ENCODE measurements around the gene GHR. TPM values are rescaled to one million over a fixed set of nuclear protein-coding genes. Genes with fewer than 3 reads are reported as not detected.

The GHR gene
- polyA plus RNA-seq, 1 donor (not counting 4 experiments of a cell fraction or from before 2014, with no cell fraction given): 1.8 TPM

GRCh38 chr5:42595597-42595996, 172.4 kb downstream of the GHR start:
- H3K79me2 ChIP-seq (ENCODE audit: control insufficient read depth, insufficient read depth, low read length): no peaks in the 10 kb centered on the region

DNA sequence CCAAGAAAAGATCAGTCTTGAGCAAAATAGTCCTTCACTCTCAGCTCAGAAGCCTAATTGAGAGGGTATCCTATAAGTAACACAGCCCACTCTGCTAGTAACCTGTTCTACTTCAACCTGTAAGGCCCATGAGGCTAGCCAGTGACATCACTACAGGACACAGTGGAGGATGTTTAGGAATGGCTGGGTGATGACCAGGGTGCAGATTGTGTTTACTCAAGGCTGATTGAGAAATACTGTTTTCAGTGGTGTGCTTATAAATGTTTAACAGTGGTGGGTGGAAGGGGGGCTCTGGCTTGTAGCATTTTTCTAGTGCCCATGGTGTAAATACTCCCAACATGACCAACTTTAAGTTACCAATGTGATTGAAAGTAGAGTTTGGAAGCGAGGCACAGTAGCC, 173.6 kb downstream of the GHR start:
- Histone ChIP-seq H4K20me1 (ENCODE audit: control insufficient read depth, extremely low read depth, insufficient read depth, low read length) (no peaks in the 10 kb centered on the region), H3K4me3 (ENCODE audit: control insufficient read depth in 2 of 3, extremely low read depth in 1 of 3, insufficient read depth in 2 of 3, low read depth in 1 of 3, low read length in 3 of 3) (no peak overlapping the region), H3K9ac (ENCODE audit: control insufficient read depth, extremely low read depth, insufficient read depth, low read length) (no peak overlapping the region), H3K4me1 (ENCODE audit: control insufficient read depth, extremely low read depth, insufficient read depth, low read length) (peaks cover 7% of the 10 kb centered on the region), H3K9me3 (ENCODE audit: control insufficient read depth, low read depth, low read length) (no peaks in the 10 kb centered on the region), H3K9me1 (ENCODE audit: control insufficient read depth, extremely low read depth, insufficient read depth, low read length) (no peaks in the 10 kb centered on the region), H3K79me2 (ENCODE audit: control insufficient read depth, insufficient read depth, low read length) (no peaks in the 10 kb centered on the region), H3K36me3 (ENCODE audit: control insufficient read depth in 2 of 2, extremely low read depth in 1 of 2, insufficient read depth in 2 of 2, low read length in 2 of 2) (no peaks in the 10 kb centered on the region), H3K27me3 (ENCODE audit: control insufficient read depth, extremely low read depth, insufficient read depth, low read length) (no peaks in the 10 kb centered on the region), H2AFZ (ENCODE audit: control insufficient read depth, low read length) (no peak overlapping the region), H3K4me2 (ENCODE audit: control insufficient read depth, extremely low read depth, insufficient read depth, low read depth, low read length) (no peak overlapping the region), H3K27ac (ENCODE audit: control insufficient read depth, insufficient read depth, low read length) (no peak overlapping the region)
- no peak for DNase-seq (ENCODE audit: low read depth, low spot score)
- dilution Hi-C loops (cut with MboI; ENCODE audit: extremely low pct_ligation_motif_present, low sequenced_read_pairs): no loop called here
- no peak for FAIRE-seq
- no peak for TF ChIP-seq EZH2 (IDR thresholded peaks at IDR 0.05; ENCODE audit: low read length)
- TF ChIP-seq, protein P1, sequence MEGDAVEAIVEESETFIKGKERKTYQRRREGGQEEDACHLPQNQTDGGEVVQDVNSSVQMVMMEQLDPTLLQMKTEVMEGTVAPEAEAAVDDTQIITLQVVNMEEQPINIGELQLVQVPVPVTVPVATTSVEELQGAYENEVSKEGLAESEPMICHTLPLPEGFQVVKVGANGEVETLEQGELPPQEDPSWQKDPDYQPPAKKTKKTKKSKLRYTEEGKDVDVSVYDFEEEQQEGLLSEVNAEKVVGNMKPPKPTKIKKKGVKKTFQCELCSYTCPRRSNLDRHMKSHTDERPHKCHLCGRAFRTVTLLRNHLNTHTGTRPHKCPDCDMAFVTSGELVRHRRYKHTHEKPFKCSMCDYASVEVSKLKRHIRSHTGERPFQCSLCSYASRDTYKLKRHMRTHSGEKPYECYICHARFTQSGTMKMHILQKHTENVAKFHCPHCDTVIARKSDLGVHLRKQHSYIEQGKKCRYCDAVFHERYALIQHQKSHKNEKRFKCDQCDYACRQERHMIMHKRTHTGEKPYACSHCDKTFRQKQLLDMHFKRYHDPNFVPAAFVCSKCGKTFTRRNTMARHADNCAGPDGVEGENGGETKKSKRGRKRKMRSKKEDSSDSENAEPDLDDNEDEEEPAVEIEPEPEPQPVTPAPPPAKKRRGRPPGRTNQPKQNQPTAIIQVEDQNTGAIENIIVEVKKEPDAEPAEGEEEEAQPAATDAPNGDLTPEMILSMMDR (optimal IDR thresholded peaks at IDR 0.05 in 1 of 3, IDR thresholded peaks at IDR 0.05 in 1 of 3, conservative IDR thresholded peaks at IDR 0.05 in 1 of 3; ENCODE audit: extremely low read depth in 1 of 3, insufficient read depth in 2 of 3, low read length in 3 of 3): no peak

More at GRCh38 chr5:42595597-42595996, 172.4 kb downstream of the GHR start:
- DNase-seq (ENCODE audit: low read depth, low spot score) (no peak), FAIRE-seq (no peak)
- no peaks in the 10 kb centered on the region for H3K36me3 ChIP-seq (ENCODE audit: control insufficient read depth in 2 of 2, extremely low read depth in 1 of 2, insufficient read depth in 2 of 2, low read length in 2 of 2)
- H4K20me1 ChIP-seq (ENCODE audit: control insufficient read depth, extremely low read depth, insufficient read depth, low read length): no peaks in the 10 kb centered on the region
- TF ChIP-seq EZH2 (IDR thresholded peaks at IDR 0.05; ENCODE audit: low read length): no peak
- TF ChIP-seq, protein P1 (optimal IDR thresholded peaks at IDR 0.05 in 1 of 3, IDR thresholded peaks at IDR 0.05 in 1 of 3, conservative IDR thresholded peaks at IDR 0.05 in 1 of 3; ENCODE audit: extremely low read depth in 1 of 3, insufficient read depth in 2 of 3, low read length in 3 of 3): no peak
- H3K4me2 ChIP-seq (ENCODE audit: control insufficient read depth, extremely low read depth, insufficient read depth, low read depth, low read length): no peak overlapping the region
- H2AFZ ChIP-seq (ENCODE audit: control insufficient read depth, low read length): no peak overlapping the region
- no peak overlapping the region for H3K9ac ChIP-seq (ENCODE audit: control insufficient read depth, extremely low read depth, insufficient read depth, low read length)
- no peaks in the 10 kb centered on the region for H3K27me3 ChIP-seq (ENCODE audit: control insufficient read depth, extremely low read depth, insufficient read depth, low read length)
- dilution Hi-C loops (cut with MboI; ENCODE audit: extremely low pct_ligation_motif_present, low sequenced_read_pairs): no loop called here
- no peak overlapping the region for H3K27ac ChIP-seq (ENCODE audit: control insufficient read depth, insufficient read depth, low read length)
- no peaks in the 10 kb centered on the region for H3K9me3 ChIP-seq (ENCODE audit: control insufficient read depth, low read depth, low read length)
- peaks cover 7% of the 10 kb centered on the region for H3K4me1 ChIP-seq (ENCODE audit: control insufficient read depth, extremely low read depth, insufficient read depth, low read length)
- no peaks in the 10 kb centered on the region for H3K9me1 ChIP-seq (ENCODE audit: control insufficient read depth, extremely low read depth, insufficient read depth, low read length)
- H3K4me3 ChIP-seq (ENCODE audit: control insufficient read depth in 2 of 3, extremely low read depth in 1 of 3, insufficient read depth in 2 of 3, low read depth in 1 of 3, low read length in 3 of 3): no peak overlapping the region
